HEK293 (cell line): ENCODE data around the gene PEX26.

Experiments used
- CTCF ChIA-PET: fragments of 350-600 bp; formaldehyde crosslinking; extraction: SDS; loops from one replicate; lab custom pipeline; 2021; ENCODE audit warnings: antibody characterized with exemption; lab: Yijun Ruan, JAX
- POLR2A ChIA-PET: fragments of 300-600 bp; formaldehyde crosslinking; extraction: SDS; loops from one replicate; lab custom pipeline; 2020; ENCODE audit warnings: antibody characterized with exemption, inconsistent platforms; lab: Yijun Ruan, JAX
- H3K27ac ChIP-seq: fragments of 200-500 bp; sonication (Bioruptor generic); 2 replicates; pipeline ENCODE4 v1.5.1; 2014; ENCODE audit warnings: low read depth, low read length, control low read depth, inconsistent platforms; ENCODE audit errors: extremely low read depth
- H3K36me3 ChIP-seq, 2 experiments: fragments of 200-500 bp in 1 of 2; sonication (Bioruptor generic) in 1 of 2; 1 replicate in 1 of 2; 2 replicates in 1 of 2; pipeline ENCODE4 v1.5.1; 2014 to 2017; ENCODE audit warnings: inconsistent platforms in 2 of 2, low read length in 2 of 2; ENCODE audit not compliant: control insufficient read depth in 2 of 2, insufficient read depth in 1 of 2
- H3K4me1 ChIP-seq: fragments of 200-500 bp; sonication (Bioruptor generic); 2 replicates; pipeline ENCODE4 v1.5.1; 2014; ENCODE audit warnings: mild to moderate bottlenecking, low read length, inconsistent platforms; ENCODE audit not compliant: control insufficient read depth, insufficient read depth
- H3K4me3 ChIP-seq: 2 replicates; pipeline ENCODE4 v1.5.1; 2011; ENCODE audit warnings: low read depth, mild to moderate bottlenecking, control low read depth, low read length, moderate library complexity
- H3K9me3 ChIP-seq: fragments of 200-500 bp; sonication (Bioruptor generic); 2 replicates; pipeline ENCODE4 v1.5.1; 2014; ENCODE audit warnings: low read depth, low read length, inconsistent platforms; ENCODE audit not compliant: control insufficient read depth, insufficient read depth
- CTCF ChIP-seq: fragments of 450-650 bp; formaldehyde crosslinking; IDR thresholded peaks from 2 replicates; pipeline ENCODE4 v1.5.1; 2016; ENCODE audit warnings: missing biosample characterization, missing genetic modification characterization
- ELK4 ChIP-seq: IDR thresholded peaks from 2 replicates; pipeline ENCODE4 v1.6.1; 2011; ENCODE audit warnings: mild to moderate bottlenecking, low read depth, low read length, borderline replicate concordance
- GLI4 ChIP-seq: fragments of 450-650 bp; formaldehyde crosslinking; IDR thresholded peaks from 2 replicates; pipeline ENCODE4 v1.5.1; 2016; ENCODE audit warnings: missing biosample characterization, missing genetic modification characterization
- HIC1 ChIP-seq: fragments of 450-650 bp; formaldehyde crosslinking; IDR thresholded peaks from 2 replicates; pipeline ENCODE4 v1.5.1; 2016; ENCODE audit warnings: missing biosample characterization, missing genetic modification characterization
- WT1 ChIP-seq: fragments of 450-650 bp; formaldehyde crosslinking; IDR thresholded peaks from 2 replicates; pipeline ENCODE4 v1.5.1; 2016; ENCODE audit warnings: missing biosample characterization, missing genetic modification characterization
- ZBTB10 ChIP-seq: fragments of 450-650 bp; formaldehyde crosslinking; IDR thresholded peaks from 2 replicates; pipeline ENCODE4 v1.5.1; 2016; ENCODE audit warnings: missing biosample characterization, missing genetic modification characterization
- ZBTB26 ChIP-seq: fragments of 450-650 bp; formaldehyde crosslinking; optimal IDR thresholded peaks from 2 replicates; pipeline ENCODE3; 2016; ENCODE audit warnings: missing biosample characterization, mild to moderate bottlenecking, missing genetic modification characterization
- ZBTB49 ChIP-seq: fragments of 450-650 bp; formaldehyde crosslinking; IDR thresholded peaks from 2 replicates; pipeline ENCODE4 v1.5.1; 2016; ENCODE audit warnings: missing biosample characterization, missing genetic modification characterization, low read depth
- ZFP3 ChIP-seq: fragments of 450-650 bp; formaldehyde crosslinking; IDR thresholded peaks from 2 replicates; pipeline ENCODE4 v1.5.1; 2016; ENCODE audit warnings: low read depth, missing biosample characterization, missing genetic modification characterization
- ZNF133 ChIP-seq: fragments of 450-650 bp; formaldehyde crosslinking; IDR thresholded peaks from 2 replicates; pipeline ENCODE4 v1.5.1; 2016; ENCODE audit warnings: missing biosample characterization, missing genetic modification characterization
- ZNF138 ChIP-seq: fragments of 450-650 bp; formaldehyde crosslinking; IDR thresholded peaks from 2 replicates; pipeline ENCODE4 v1.5.1; 2016; ENCODE audit warnings: missing biosample characterization, missing genetic modification characterization, borderline replicate concordance
- ZNF18 ChIP-seq: fragments of 450-650 bp; formaldehyde crosslinking; IDR thresholded peaks from 2 replicates; pipeline ENCODE4 v1.5.1; 2016; ENCODE audit warnings: missing biosample characterization, missing genetic modification characterization
- ZNF202 ChIP-seq: fragments of 450-650 bp; formaldehyde crosslinking; IDR thresholded peaks from 2 replicates; pipeline ENCODE4 v1.5.1; 2016; ENCODE audit warnings: missing biosample characterization, missing genetic modification characterization, borderline replicate concordance
- ZNF214 ChIP-seq: fragments of 450-650 bp; formaldehyde crosslinking; IDR thresholded peaks from 2 replicates; pipeline ENCODE4 v1.5.1; 2017; ENCODE audit warnings: missing biosample characterization, mild to moderate bottlenecking, missing genetic modification characterization, borderline replicate concordance
- ZNF335 ChIP-seq: fragments of 450-650 bp; formaldehyde crosslinking; conservative IDR thresholded peaks from 2 replicates; pipeline ENCODE4 v1.5.1; 2016; ENCODE audit warnings: missing biosample characterization, missing genetic modification characterization
- ZNF350 ChIP-seq: fragments of 450-650 bp; formaldehyde crosslinking; IDR thresholded peaks from 2 replicates; pipeline ENCODE4 v1.5.0; 2017; ENCODE audit warnings: missing biosample characterization, mild to moderate bottlenecking, missing genetic modification characterization
- ZNF513 ChIP-seq: fragments of 450-650 bp; IDR thresholded peaks from 2 replicates; pipeline ENCODE4 v1.5.1; 2018; ENCODE audit warnings: missing biosample characterization, missing genetic modification characterization
- ZNF645 ChIP-seq: fragments of 450-650 bp; formaldehyde crosslinking; IDR thresholded peaks from 2 replicates; pipeline ENCODE4; 2016; ENCODE audit warnings: missing biosample characterization, missing genetic modification characterization
- ZNF658 ChIP-seq: fragments of 450-650 bp; formaldehyde crosslinking; IDR thresholded peaks from 2 replicates; pipeline ENCODE4; 2016; ENCODE audit warnings: missing biosample characterization, missing genetic modification characterization
- ZNF776 ChIP-seq: fragments of 450-650 bp; formaldehyde crosslinking; IDR thresholded peaks from 2 replicates; pipeline ENCODE4 v1.5.0; 2017; ENCODE audit warnings: missing biosample characterization, missing genetic modification characterization, borderline replicate concordance

Gene PEX26

GRCh38 chr22:18085188-18085587, 7.4 kb downstream of the PEX26 start:
- no peaks in the 10 kb centered on the region for H3K9me3 ChIP-seq
- POLR2A ChIA-PET = no interaction called here
- peaks cover 64 to 96% of the 10 kb centered on the region in 2 experiments for H3K36me3 ChIP-seq
- H3K4me3 ChIP-seq = no peak overlapping the region
- CTCF ChIA-PET = interaction anchor here (0.8 kb wide), 1 partner anchor 9 kb away, joined by 3 read pairs; no protein-coding TSS in a partner anchor
- no peak overlapping the region for H3K27ac ChIP-seq
- H3K4me1 ChIP-seq = no peaks in the 10 kb centered on the region
- TF ChIP-seq ZNF776 (tag by site-specific recombination) (no peak), CTCF (tag by site-specific recombination) (no peak), ZNF645 (tag by site-specific recombination) (no peak), ZFP3 (no peak), ZBTB10 (tag by site-specific recombination) (no peak), ZNF214 (tag by site-specific recombination) (no peak), ZNF138 (tag by site-specific recombination) (no peak), ELK4 (no peak), ZBTB26 (tag by site-specific recombination) (no peak), ZNF133 (tag by site-specific recombination) (no peak), ZNF202 (no peak), WT1 (tag by site-specific recombination) (no peak), ZNF513 (tag by site-specific recombination) (no peak), GLI4 (no peak), ZBTB49 (no peak), ZNF18 (no peak), HIC1 (tag by site-specific recombination) (no peak), ZNF335 (tag by site-specific recombination) (no peak), ZNF350 (tag by site-specific recombination) (no peak), ZNF658 (no peak)
- TF ChIP-seq, all 188 proteins: peak for 0
